ENCODE results near the gene PPP1R1B.
"Not testable (repeated sequence)": the region's sequence is repeated elsewhere in the genome, so short reads cannot be mapped to it uniquely, and the experiment has no call there.

Gene PPP1R1B

DNA sequence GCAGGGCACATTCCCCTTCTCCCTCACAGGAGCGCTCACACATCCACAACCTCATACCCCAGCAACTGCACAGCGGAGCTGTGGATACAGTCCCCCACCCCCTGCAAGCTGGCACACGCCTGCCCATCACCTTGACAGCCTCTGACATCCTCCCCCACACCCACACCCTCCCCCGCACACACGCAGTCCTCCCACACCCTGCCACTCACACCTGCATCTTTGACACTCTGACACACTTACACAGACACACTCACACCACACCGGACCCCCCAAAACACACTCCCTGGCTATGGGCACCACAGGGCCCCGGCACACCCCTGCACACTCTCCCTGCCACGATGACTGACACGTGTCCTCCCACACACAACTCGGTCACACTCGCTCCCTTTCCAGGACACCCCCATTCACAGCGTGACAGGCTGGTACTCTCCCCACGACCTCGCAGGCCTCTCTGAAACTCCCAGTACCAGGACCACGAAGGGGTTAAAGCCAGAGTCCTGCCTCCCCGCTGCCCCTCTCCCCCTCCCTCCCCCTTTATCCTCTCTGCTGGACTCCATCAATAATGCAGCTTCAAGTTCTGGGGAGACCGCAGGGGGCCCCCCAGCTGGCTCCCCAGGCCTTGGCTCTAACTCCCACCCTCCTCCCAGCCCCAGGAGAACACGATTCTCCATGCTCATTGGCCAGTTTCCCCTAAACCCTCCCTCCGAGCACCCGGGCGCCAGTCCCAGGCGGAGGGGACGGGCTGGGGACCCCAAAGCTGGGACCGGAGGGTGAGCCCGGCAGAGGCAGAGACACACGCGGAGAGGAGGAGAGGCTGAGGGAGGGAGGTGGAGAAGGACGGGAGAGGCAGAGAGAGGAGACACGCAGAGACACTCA lies at the start of gene PPP1R1B:
PPP1R1B (plus strand) TSS at position 782 of the 876 bp plus-strand sequence. CDS start 441 bp downstream, outside the sequence.
- DNase-seq, result no peak

DNA sequence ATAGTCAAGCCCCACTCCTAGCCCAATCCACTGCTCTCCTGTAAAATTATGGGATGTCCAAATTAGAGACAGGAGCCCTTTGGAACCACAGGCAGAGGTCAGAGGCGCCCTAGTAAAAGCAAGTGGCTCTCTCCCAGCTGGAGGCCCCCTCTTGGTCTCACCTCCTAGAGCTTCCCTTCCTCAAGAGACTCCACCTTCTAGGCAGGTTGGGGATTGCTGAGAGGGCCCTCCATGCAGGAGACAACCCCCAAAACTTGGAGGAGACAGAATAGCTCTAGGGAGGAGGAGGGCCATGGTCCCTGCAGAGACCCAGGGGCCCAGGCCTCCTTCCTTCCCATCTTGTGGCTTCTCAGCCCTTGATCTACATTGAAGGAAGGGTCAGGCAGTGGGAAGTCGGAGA lies 48.5 kb upstream of the PPP1R1B start:
- no peak for DNase-seq

DNA sequence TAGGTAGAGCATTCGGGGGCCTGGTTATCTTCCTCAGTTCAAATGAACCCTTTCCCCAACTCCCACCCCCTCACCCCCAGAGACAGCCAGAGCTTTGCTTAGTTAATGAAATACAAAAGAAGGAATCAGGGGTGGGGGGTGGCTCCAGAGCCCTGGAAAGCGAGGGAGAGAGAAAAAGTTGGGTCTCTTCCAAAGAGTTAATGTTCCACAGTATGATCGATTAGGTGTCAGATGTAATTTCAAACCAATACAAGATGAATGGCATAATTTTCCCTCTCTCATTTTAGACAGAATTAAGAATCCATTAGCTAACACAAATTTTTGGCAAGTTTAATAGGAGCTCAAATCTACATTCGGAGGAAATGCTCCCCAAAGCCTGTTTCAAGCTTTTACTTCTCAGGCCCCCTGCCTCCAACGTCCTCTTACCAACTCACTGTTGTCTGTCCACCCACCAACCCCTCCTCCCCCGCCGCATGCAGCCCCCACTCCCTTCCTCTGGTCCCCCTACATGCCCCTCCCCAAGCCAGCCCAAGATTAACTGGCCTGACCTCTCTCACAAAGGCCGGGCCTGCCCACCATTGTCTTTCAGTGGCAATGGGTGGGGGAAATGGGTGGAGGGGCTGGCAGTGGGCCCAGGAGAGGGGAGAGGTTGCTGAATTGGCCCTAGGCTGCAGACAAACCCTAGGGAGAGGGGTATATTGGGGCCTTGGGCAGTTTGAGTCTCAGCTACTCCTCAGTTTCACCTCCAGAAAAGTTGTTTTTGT lies 47.3 kb upstream of the PPP1R1B start:
- no peak for DNase-seq

DNA sequence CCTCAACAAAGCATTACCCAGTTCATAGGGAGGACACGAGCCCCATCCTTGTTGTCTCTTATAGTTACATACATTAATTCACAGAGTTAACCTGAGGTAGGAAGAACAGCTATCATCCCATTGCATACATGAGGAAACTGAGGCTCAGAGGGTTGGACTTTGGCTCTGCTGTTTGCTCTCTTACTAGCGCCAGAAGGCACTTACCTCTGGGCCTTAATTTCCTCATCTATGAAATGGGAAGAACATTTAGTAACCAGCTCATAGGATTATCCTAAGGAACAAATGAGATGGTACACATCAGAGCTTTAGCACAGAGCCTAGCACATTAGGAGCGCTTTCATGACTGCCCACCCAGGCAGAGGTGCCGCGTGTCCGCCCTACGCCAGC lies 46.7 kb upstream of the PPP1R1B start:
- DNase-seq, result no peak

DNA sequence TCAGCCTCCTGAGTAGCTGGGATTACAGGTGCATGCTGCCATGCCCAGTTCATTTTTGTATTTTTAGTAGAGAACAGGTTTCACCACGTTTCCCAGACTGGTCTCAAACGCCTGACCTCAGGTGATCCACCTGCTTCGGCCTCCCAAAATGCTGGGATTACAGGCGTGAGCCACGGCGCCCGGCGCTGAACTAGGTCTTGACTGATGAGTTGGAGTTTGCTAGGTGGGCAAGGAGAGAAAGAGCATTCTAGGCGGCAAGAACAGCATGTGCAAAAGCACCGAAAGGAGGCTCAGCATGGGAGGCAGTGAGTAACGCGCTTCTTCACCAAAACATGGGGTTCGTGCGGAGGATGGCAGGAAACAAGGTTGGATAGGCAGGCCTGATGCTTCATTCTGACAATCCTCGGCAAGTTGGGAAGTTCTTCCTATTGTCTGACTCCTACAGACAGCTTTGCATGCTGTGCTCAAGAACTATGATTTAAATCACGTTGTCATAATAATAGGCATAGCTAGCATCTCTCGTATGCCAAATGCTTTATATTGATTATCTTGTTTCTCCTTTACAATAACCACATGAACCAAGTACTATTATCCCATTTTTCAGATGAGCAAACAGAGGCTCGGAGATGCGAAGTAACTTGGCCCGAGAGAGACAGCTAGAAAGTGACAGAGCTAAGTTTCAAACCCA lies 45.5 kb upstream of the PPP1R1B start:
- no peak for DNase-seq

DNA sequence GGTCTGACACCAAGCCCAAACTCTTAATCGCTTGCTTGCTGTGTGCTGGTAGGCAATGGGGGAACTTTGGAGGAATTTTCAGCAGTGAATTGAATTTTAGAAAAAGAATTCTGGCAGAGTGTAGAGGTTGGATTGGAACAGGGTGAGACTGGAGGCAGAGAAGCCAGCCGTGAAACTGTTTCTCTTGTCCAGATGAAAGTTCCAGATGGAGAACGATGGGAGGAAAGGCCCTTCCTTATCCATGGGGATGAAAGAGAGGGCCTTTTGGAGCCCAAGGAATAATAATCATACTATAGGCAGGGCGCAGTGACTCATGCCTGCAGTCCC lies 45.0 kb upstream of the PPP1R1B start:
- DNase-seq, result no peak

DNA sequence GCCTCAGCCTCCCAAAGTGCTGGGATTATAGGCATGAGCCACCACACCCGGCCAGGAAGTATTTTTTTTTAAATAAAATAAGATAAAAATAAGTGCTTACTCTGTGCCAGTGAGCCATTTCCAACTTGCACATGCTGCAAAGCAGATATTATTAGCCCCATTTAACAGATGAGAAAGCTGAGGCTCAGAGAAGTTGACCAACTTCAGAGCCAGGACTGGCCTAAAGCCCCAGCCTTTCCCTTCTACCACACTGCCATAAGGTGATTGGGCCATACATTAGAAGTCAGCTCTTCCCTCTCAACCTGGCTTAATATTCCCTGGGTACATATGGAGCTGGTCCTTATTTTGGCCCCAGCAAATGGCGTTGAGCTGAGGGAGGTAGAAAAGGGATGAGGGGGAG lies 44.1 kb upstream of the PPP1R1B start:
- no peak for DNase-seq

DNA sequence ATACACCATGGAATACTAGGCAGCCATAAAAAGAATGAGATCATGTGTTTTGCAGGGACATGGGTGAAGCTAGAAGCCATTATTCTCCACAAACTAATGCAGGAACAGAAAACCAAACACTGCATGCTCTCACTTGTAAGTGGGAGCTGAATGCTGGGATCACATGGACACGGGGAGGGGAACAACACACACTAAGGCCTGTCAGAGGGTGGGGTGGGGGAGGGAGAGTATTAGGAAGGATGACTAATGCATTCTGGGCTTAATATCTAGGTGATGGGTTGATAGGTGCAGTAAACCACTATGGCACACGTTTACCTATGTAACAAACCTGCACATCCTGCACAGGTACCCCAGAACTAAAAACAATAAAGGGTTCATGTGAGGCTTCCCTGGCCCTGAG lies 36.6 kb upstream of the PPP1R1B start:
- DNase-seq, result not testable (repeated sequence)

DNA sequence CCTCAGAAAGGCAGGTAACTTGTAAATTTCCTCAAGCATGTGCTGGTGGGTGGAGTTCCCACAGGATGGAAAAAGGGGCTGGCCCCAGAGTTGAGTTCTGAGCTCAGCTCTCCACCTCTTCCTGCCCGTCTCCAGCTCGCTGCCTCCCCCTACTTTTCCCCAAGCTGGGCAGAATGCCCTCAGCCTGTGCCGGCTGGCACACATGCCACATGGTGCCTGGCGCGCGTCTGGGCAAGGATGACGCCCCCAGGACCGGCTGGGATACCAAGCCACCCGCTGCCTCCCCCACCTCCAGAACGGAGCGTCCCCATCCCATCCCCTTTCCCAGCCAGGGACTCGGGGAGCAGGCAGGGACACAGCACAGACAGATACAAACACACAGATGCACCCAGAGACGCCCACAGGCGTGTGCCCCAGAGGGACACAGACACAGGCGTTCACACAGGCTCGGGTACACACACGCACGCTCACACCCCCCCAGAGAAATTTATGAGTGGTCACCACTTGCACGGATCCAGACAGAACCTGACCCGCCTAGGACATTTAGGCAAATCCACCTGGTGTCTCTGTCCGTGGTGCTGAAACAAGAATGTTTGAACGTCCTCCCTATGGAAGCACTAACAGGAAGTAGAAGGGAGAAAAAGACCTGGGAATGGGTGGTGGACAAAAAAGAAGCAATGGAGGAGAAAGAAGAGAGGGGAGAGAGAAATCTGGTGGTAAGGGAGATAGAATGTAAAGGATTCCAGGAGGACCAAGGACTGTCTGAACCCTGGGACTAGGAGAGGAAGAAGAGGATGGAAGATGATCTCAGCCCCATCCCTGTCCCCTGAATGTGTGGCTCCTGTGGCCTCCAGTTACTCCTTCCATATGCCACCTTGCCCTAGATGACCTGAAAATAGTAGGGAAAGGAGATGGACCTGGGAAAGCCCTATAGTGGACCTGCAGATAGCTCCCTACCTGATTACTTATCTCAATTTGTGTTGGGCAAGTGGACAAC lies 34.5 kb upstream of the PPP1R1B start:
- no peak for DNase-seq

DNA sequence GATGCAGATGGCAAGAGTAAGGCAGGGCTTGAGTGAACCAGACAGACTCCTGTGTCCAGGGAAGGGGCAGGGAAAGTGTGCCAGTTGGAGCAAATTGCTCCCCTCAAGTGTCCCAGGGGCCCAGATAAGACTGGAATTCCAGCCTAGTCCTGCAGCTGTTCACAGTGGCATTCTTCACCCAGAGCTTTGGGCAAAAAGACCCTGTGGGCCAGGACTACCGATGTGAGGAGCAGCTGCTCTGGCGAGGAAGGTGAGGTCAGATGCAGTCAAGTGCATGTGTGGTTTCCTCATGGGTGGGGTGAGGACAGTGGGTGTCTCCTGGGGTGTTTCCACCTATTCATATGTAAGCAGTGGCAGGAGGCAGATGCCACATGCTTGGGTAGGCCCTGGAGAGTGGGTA lies 33.4 kb upstream of the PPP1R1B start:
- DNase-seq, result no peak

DNA sequence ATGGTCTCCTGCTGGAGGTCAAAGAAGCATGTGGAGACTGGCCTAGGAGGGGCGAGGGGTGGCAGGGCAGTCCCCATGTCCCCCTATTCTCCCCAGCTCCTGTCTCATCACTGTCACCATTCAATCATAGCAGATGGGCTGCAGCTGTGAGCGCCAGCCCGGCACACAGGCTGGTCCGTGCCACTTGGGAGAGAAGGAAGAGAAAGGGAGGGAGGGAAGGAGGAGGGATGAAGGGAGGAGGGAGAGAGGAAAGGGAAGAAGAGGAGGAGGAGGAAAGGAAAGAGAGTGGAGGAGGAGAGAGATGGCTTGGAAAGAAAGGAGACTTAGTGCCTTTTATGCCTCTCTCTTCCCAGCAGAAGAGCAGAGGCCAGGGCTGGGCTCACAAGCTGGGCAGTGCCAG lies 31.5 kb upstream of the PPP1R1B start:
- DNase-seq, result no peak

DNA sequence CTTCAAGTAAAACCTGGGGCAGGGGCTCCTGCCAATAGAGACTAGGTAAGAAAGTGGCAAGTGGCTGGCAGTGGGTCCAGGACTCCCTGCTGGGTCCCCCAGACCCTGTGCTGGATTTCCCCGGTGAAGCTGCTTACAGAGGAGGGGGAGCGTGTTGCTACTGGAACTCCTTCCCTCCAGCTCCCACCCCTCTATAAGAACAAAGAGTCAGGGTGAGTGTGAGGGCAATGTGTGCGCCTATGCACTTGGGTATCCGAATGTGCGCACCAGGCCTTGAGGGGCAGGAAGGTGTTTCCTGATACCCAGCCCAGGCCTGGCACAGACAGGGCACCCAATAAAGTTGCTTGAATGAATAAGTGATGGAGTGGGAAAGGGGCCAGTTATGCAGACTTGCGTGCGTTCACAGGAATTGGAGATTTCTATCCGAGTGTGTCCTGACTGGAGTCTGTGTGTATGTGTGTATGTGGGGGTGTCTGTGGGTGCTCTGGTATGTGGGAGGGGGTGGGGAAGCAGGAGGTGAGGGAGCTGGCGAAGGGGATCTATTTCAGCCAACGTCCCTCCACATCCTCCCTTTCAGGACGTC lies 30.7 kb upstream of the PPP1R1B start:
- no peak for DNase-seq

DNA sequence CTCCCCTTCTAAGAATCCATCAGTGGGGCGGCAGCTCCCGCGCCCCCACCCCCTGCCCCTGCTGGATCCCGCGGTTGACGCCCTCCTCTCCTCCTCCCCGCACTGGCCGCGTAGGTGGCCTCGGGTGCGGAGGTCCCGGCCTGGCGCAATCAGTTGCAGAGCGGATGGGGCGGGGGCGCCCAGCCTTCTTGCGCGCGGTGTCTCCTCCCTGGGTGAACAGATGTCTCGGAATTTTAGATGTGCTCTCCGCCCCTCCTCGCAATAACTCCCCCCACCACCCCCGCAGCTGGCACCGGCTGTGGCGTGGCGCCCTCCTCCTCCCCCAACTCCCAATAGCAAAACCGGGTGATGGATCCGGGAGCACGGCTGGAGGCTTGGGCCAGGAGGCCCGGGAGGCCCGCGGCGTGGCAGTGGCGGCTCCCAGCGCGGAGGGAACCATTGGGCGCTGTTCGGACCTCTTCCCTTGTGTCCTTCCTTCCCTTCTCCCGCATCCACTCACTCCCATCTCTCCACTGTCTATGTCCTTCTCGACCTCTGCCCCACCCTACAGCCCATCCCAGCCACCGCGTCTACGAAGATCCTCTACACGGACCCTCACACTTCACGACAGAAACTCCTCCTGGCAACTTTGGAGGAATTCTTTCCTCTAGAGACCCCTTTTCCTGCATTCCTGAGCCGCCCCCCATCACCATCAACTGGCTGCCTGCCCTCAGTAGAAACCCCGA lies 30.0 kb upstream of the PPP1R1B start:
- no peak for DNase-seq

DNA sequence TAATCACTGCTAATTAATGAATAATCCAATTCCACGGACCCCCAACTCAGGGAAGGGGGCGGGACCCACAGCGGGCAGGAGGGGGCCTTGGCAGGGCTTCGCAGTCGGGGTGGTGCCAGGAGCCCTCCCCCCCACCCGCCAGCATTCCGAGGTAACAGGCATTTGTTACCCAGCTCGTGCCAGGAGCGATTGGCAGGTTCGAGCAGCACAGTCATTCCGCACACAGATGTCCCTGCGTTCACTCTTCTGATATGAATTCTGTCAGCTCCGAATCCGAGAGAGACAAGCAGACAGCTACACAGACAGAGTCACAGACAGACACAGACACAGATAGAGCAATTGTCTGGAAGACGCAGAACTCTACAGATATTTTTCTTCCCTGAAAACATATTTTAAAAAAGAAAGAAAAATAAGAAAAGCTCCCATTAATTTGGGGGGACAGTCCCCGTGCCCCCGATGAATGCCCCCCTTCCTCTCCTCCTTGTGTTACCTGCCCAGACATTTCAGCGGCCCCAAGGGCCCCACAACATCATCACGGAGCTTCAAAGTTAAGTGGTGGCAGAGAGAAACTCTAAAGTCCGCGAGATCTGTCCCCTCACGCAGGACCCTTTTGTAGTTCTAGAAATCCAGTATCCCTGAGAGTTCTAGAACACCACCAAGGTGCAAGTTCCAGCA lies 29.2 kb upstream of the PPP1R1B start:
- DNase-seq, result no peak

DNA sequence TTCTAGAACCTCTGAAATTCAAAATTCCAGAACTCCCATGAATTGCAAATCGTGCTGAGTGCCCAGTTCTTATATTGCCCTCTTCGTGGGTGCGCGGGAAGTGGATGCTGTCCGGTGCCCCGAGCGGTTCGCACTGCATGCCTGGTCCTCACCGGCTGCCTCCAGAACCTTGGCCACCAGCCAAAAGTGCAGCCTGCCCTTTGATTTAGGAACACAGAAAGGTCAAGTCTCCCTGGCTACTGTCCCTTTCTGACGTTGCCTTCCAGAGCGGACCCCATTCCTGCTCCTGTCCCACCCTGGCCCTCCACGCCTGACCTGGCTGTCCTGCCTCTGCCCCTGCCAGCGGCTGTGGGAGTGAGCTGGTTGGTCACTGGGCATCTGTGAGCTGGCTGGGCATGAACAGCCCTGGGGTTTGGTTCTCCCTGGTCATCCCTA lies 28.7 kb upstream of the PPP1R1B start:
- no peak for DNase-seq

DNA sequence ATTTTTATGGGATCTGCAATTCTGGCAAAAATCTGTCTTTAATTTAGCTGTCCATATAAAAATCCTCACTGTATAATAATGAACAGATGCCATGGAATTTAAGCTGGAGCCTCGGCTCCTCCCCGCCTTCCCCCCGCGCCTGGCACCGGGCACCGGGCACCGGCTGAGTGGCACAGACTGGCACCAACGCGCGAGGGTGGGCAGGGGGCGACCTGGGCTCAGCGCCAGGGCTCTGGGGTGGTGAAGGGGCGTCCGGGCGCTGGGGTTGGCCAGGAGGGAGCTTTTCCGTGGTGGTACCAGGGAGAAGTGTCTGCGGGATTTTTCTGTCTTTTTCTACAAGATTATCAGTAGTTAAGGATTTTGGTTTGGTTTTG lies 28.1 kb upstream of the PPP1R1B start:
- DNase-seq, result no peak

DNA sequence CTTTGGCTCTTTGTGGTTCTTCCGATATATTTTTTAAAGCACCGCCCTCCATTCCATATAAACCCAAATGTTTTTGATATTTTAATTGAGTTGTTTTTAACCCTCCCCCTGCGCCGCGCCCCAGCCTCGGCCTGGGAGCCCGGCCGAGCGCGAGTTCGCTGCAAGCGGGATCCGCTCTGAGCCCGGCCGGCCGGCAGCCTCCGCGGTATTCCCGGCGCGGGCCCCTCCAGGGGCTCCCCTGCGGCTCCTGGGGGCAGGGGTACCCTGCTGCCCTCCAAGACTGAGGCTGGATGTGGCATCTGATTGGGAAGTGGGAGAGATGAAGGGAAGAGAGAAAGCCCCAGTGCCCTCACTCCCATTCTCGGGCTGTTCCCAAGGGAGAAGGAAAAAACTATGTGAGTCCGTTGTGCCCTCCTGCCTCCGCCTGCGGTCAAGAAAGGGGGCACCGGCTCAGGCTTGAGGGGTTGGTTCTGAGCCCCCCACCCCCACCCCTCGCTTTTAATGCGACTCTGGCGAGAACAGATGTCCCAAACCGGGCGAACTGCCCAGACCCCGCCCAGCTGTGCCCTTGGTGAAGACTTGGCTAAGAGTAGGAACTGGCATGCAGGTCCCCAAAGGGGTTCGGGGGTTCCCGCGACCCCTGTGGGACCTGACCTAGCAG lies 27.6 kb upstream of the PPP1R1B start:
- no peak for DNase-seq

DNA sequence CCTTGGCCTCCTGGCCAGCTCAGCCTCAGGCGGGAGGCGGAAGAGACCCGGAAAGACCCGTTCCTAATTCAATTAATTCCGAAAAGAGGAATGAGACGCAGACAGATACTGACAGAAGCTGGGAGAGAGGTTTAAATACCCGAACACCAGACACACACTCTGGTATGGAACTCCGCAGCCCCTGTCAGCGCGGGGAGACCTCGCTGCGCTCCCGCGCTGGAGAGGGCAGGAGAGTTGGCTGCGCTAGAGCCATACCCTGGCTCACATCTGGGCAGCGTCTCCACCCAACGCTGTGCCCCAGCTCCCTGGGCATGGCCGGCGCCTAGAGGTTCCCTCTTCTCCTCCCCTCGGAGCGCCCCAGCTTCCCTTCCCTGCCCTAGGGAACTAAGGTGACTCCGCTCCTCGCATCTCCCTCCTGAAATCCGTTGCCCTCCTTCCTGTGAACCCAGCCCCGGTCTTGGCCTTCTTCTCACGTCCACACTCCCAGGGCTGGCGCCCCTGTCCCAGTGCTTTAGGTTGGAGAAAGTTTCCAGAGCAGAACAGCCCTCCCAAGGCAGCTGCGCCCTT lies 27.0 kb upstream of the PPP1R1B start:
- DNase-seq, result no peak

DNA sequence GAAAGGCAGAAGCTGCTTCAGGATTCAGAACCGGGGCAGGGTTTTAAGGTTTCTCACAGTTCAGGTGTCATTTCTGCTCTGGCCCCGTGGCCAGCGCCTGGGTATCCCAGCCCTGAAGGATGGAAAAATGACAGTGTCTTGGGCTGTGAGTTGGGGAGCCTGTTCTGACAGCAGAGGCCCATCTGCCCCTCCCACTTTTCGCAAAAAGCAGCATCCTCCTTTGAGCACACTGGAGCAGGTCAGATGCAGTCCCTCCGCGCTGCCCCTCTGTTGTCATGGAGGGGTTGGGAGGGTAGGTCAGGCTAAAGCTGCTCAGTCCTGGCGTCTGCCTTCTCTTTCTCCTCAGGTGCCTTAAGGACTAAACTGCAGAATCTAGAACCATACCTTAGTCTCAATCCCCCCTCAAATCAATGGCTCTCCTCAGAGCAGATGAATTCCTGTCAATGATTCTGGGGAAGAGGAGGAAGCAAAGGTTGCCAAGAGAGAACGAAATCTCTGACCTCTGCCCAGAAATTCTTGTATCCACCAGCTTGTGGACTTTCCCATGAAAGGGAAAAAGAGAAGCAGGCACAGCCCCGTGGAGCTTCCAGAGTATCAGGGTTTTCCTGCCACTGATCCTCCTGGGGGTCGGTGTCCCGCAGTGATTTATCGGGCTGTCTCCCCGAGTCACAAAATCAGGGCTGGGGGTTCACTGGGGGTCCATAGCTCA lies 26.3 kb upstream of the PPP1R1B start:
- DNase-seq, result no peak
